HG02610 (cell line): ENCODE data around the gene CNPPD1.

Source experiments
- ATAC-seq: cut with Tn5 transposase; IDR thresholded peaks from one replicate; pipeline ENCODE4 v1.9.1; 2021; ENCODE audit warnings: mild to moderate bottlenecking, moderate library complexity; ENCODE audit not compliant: unreplicated experiment

Gene CNPPD1

DNA sequence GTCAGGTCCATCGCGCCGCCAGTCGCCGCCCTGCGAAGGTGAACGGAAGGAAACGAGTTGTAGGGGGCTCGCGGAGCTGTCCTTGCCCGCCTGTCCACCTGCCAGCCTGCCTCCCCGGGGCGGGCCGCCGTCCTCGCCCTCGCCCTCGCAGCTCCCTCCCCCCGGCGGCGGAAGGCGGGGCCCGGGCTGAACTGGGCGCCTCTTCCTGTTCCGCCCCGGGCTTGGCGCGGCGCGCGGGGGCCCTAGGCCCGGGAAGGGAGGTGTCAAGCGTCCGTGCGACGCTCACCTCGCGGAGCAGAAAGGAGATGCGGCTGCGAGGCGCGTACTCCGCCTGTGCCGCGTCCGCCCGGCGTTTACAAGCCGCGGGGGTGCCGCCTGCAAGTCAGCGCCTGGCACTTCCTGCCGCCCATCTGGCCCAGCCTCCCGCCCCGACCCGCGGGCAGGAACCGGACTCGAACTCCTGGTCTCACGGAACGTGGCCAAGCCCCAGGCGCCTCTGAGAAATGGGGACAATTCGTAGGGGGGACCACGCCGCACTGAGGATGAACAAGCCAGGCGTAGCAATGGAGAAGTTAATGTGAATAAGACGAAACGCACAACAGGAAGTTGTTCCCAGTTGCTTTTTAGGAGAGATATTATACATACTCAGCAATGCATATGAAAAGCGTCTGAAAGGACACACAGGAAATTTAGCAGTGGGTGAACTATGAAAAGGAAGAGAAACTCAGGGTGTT is at the start of gene CNPPD1:
Gene CNPPD1, minus strand, starts transcription at position 108 of the 734 bp plus-strand sequence. Its CDS starts 97 bp downstream, at position 11.
- ATAC-seq: peak; percentile 69

DNA sequence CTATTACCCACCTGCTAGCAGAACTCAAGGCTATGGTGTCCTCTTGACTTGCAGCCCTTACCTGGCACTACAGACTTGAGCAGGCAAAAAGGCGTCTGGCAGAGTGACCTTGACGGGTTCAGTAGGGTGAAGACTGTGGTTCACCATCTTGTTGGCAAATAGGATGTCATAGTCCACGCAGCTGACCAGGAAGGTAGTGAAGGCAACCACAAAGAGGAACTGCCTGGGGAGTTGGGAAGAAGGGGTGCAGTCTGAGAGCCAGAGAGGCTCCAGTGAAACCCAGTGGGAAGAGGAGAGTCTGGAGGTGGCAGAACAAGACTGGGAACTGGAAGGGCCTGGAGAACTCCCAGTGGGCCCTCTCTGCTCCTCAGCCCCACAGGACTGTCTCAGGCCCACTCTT is 48.6 kb upstream of the CNPPD1 start:
- ATAC-seq: no peak

GRCh38 chr2:219223831-219224610 is 47.3 kb upstream of the CNPPD1 start:
- no peak for ATAC-seq

GRCh38 chr2:219221957-219222518 is 45.3 kb upstream of the CNPPD1 start:
- ATAC-seq: no peak

GRCh38 chr2:219220652-219221402 is 44.1 kb upstream of the CNPPD1 start:
- no peak for ATAC-seq

GRCh38 chr2:219219784-219220532 is 43.2 kb upstream of the CNPPD1 start:
- ATAC-seq: no peak

GRCh38 chr2:219218732-219219701 is 42.3 kb upstream of the CNPPD1 start, which contains the start of gene ABCB6:
Gene ABCB6 (minus strand): TSS chr2:219218958. CDS start chr2:219218673, 285 bp downstream.
- ATAC-seq: peak; percentile 78

DNA sequence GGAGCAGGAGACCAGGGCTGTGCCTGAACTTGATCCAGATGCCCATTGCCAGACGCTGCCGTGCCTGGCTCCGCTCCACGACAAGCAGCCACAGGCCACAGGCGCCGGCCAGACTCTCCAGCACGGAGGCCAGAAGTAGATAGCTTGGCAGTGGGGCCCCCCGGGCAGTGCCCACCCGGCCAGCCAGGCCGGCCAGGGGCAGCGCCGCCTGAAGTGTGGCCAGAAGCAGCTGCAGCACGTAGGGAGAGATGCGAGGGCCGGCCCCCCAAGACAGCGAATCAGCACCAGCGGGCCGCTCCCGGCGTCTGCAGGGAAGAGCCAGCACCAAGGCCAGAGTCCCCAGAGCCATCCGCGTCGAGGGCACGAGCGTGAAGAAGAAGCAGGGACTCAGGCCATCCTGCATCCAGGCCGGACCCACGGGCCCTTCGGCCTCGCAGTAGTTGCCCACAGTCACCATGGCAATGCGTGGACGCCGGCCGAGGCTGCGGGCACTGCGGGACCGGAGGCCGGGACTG is 41.5 kb upstream of the CNPPD1 start:
- no peak for ATAC-seq

GRCh38 chr2:219216535-219216915 is 39.8 kb upstream of the CNPPD1 start:
- ATAC-seq: no peak

GRCh38 chr2:219215871-219216534 is 39.3 kb upstream of the CNPPD1 start:
- no peak for ATAC-seq

DNA sequence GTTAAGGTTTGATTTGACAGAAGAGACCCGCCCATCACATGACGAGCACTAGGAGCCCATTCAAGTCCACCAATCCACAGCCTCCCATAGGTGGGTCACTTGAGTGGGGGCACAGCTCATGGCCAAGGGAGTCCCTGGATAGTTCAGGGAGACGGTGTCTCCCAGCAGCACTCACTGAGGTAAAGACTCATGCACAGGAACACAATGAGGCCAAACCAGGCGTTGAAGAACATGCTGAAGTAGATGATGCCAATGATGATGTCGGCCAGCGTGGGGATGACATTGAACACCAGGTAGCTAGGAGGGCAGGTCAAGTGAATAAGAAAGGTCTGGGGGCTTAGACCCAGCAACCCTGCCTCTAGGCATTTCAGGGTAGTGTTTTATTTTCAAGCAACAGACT is 38.1 kb upstream of the CNPPD1 start:
- no peak for ATAC-seq

- no peak for ATAC-seq
These were observed 37.4 kb upstream of the CNPPD1 start for GRCh38 chr2:219214141-219214540.

- ATAC-seq: no peak
These were observed 36.9 kb upstream of the CNPPD1 start for GRCh38 chr2:219213486-219214071.

GRCh38 chr2:219213026-219213415 is 36.3 kb upstream of the CNPPD1 start:
- no peak for ATAC-seq

DNA sequence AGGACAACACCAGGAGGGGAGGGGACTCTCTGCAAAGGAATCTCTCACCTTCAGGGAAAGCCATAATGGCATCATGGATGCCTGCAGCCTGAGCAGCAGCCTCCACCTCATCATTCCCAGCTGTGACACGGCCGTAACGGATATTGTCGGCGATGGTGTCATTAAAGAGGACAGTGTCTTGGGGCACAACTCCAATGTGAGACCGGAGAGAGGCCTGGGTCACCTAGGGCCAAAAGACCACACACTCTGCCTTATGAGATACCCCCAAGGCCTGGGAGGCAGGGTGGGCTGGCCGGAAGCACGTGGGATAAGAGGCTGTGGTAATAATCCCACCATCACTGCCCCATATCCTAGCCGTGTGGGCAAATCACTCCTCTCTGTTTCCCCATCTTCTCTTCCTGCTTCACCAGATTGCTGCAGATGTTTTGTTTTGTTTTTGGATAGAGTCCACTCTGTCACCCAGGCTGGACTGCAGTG is 34.2 kb upstream of the CNPPD1 start:
- no peak for ATAC-seq

DNA sequence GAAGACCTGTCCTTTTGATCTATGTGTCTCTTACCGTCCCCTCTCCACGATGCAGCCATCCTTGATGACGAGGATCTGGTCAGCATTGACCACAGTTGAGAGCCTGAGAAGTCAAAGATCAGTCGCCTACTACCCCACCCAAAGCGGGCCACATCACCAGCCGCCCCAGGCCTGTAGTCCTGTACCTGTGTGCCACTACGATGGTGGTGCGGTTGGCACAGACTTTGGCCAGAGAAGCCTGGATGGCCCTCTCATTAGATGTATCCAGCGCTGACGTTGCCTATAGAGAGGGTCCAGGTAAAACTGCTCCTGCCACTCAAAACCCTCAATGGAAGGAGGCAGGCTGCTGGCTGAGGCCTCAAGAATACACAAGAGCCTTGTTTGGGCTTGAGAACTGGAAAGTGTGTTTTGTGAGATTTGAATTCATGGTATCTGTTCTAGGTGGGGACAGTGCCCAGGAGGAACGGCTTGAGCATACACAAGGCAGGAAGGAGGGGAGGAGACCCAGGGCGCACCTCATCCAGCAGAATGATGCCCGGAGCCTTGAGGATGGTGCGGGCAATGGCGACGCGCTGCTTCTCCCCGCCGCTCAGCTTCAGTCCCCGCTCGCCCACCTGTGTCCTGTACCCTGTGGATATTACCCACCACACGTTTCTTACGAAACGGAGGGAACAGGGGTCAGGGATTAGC is 33.6 kb upstream of the CNPPD1 start:
- ATAC-seq: no peak
